PC-9 (cell line): ENCODE data around the gene PTGER2.

Experiments used
- EZH2 ChIP-seq: fragments of 200-600 bp; sonication (generic); IDR thresholded peaks from 2 replicates; pipeline ENCODE4 v1.8.0; 2017; ENCODE audit warnings: antibody characterized with exemption, low read depth
- TF ChIP-seq, protein P1 (sequence below): fragments of 200-600 bp; sonication (generic); conservative IDR thresholded peaks from 2 replicates; pipeline ENCODE4 v1.6.1; 2017; ENCODE audit warnings: mixed run types, antibody characterized with exemption, mild to moderate bottlenecking, moderate library complexity

DNA sequence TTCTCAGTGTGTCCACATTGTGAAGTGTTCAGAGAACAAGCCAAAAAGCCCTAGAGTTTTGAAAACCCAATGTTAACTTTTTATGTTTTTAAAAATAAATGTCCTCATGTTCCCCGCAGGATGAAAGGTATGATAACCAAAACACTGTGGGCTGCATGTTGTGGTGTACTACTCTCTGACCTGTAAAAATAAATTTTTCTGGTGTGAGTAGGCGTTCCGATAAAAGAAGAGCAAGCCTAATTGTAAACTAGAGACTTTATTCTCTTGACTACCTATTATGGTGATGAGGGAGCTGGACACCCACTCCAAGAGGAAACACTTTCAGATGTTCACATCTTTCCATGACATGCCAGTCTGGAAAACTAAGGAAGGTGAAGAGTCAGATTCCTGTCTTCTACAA lies 18.2 kb downstream of the PTGER2 start:
- TF ChIP-seq, protein P1, sequence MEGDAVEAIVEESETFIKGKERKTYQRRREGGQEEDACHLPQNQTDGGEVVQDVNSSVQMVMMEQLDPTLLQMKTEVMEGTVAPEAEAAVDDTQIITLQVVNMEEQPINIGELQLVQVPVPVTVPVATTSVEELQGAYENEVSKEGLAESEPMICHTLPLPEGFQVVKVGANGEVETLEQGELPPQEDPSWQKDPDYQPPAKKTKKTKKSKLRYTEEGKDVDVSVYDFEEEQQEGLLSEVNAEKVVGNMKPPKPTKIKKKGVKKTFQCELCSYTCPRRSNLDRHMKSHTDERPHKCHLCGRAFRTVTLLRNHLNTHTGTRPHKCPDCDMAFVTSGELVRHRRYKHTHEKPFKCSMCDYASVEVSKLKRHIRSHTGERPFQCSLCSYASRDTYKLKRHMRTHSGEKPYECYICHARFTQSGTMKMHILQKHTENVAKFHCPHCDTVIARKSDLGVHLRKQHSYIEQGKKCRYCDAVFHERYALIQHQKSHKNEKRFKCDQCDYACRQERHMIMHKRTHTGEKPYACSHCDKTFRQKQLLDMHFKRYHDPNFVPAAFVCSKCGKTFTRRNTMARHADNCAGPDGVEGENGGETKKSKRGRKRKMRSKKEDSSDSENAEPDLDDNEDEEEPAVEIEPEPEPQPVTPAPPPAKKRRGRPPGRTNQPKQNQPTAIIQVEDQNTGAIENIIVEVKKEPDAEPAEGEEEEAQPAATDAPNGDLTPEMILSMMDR: no peak
- no peak for TF ChIP-seq EZH2
